ENCODE data around the gene FAM227A. TPM values are rescaled to one million over a fixed set of nuclear protein-coding genes. Genes with fewer than 3 reads are reported as not detected.

The FAM227A gene
- total RNA-seq, 6 experiments from 2014 or later = 0.02 to 0.20 (median 0.16) TPM; not detected in 2

DNA sequence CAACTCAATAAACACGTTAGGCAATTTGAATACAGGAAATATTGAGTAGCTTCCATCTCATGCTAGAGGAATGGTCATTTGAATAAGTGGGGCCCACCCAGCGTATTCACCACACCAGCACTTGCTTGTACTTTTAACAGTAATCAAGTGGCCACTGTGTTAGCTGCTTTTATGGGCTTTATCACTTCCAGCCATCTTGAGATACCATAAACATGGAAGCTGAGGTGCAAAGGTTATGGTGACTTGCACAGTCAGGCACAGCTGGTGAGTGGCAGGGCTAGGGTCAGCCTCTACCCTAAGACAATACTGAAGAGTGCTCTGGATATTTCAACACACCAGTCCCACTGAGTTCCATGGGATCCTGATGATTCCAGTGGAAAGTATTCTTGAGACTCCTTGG is 37.9 kb upstream of the FAM227A start:
- Histone ChIP-seq H3K4me3 (no peak overlapping the region), H3K36me3 (no peaks in the 10 kb centered on the region), H3K27ac (no peak overlapping the region), H3K4me1 (peaks cover 0 to 33% (median 6%) of the 10 kb centered on the region in 4 donors), H3K27me3 (no peaks in the 10 kb centered on the region), H3K9me3 (no peaks in the 10 kb centered on the region)
- TF ChIP-seq POLR2A (IDR thresholded peaks at IDR 0.05) = no peak
- DNase-seq = no peak
- WGBS (ENCODE audit: insufficient coverage, low coverage, low lambda C conversion rate, missing lambda C conversion rate) = 85% methylated on average over 2 of the region's 2 CpGs
- ATAC-seq = no peak
- intact Hi-C loops (cut with DNase I) = no loop called here

DNA sequence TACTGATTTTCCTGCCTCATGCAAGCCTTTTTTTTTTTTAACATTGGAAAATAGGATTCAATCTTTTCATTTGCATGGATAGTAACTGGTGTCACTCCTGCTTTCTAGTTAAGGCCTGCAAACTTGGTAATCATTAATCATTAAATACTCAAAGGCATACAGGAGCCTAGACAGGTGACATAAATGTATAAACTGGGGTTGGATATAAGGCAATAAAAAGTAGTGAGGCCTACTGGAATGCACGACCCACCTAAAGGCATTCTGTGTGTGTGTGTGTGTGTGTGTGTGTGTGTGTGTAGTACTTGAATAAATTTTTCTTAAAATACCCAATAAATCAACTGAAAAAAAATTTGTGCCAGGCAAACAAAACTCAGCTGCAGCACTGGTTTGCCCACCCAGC is 33.5 kb upstream of the FAM227A start:
- peaks cover 0 to 40% (median 5%) of the 10 kb centered on the region in 4 donors for H3K36me3 ChIP-seq
- WGBS (ENCODE audit: insufficient coverage, low coverage, low lambda C conversion rate, missing lambda C conversion rate) = 79% methylated on average over 1 of the region's 1 CpG
- no peak overlapping the region for H3K27ac ChIP-seq
- ATAC-seq = no peak
- H3K9me3 ChIP-seq = no peaks in the 10 kb centered on the region
- H3K27me3 ChIP-seq = no peaks in the 10 kb centered on the region
- no peaks in the 10 kb centered on the region for H3K4me1 ChIP-seq
- H3K4me3 ChIP-seq = no peak overlapping the region
- no peak for TF ChIP-seq POLR2A (IDR thresholded peaks at IDR 0.05)
- TF ChIP-seq, protein P1, sequence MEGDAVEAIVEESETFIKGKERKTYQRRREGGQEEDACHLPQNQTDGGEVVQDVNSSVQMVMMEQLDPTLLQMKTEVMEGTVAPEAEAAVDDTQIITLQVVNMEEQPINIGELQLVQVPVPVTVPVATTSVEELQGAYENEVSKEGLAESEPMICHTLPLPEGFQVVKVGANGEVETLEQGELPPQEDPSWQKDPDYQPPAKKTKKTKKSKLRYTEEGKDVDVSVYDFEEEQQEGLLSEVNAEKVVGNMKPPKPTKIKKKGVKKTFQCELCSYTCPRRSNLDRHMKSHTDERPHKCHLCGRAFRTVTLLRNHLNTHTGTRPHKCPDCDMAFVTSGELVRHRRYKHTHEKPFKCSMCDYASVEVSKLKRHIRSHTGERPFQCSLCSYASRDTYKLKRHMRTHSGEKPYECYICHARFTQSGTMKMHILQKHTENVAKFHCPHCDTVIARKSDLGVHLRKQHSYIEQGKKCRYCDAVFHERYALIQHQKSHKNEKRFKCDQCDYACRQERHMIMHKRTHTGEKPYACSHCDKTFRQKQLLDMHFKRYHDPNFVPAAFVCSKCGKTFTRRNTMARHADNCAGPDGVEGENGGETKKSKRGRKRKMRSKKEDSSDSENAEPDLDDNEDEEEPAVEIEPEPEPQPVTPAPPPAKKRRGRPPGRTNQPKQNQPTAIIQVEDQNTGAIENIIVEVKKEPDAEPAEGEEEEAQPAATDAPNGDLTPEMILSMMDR (IDR thresholded peaks at IDR 0.05) = no peak
- DNase-seq = no peak
- intact Hi-C loops (cut with DNase I) = no loop called here

DNA sequence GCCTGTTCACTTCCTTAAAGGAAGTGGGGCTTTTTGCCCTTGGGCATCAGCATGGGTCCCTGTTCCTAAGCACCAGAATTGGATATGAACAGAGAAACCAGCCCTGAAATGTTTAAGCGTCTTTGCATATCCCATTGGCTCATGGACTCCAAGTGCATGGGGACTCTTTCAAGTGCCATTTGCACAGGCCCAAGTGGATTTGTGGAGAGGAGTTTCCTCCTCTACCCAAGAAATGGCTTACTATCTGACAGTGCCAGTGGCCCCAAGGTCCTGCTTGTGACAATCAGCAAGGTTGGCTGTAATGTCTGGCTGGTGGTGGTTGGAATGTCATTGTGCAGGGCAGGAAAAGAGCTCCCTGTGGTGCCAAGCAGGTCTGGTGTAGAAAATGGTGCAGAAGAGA is 29.6 kb upstream of the FAM227A start:
- intact Hi-C loops (cut with DNase I) = no loop called here
- H3K4me1 ChIP-seq = peaks cover 0 to 6% (median 3%) of the 10 kb centered on the region in 4 donors
- no peak for ATAC-seq
- H3K4me3 ChIP-seq = no peak overlapping the region
- peaks cover 0 to 45% (median 8%) of the 10 kb centered on the region in 4 donors for H3K36me3 ChIP-seq
- no peak overlapping the region for H3K27ac ChIP-seq
- DNase-seq = no peak
- no peaks in the 10 kb centered on the region for H3K27me3 ChIP-seq
- WGBS (ENCODE audit: insufficient coverage, low coverage, low lambda C conversion rate, missing lambda C conversion rate) = 100% methylated on average over 1 of the region's 1 CpG
- H3K9me3 ChIP-seq = no peaks in the 10 kb centered on the region
- TF ChIP-seq POLR2A (IDR thresholded peaks at IDR 0.05) = no peak
- TF ChIP-seq, protein P1 (IDR thresholded peaks at IDR 0.05) = no peak

DNA sequence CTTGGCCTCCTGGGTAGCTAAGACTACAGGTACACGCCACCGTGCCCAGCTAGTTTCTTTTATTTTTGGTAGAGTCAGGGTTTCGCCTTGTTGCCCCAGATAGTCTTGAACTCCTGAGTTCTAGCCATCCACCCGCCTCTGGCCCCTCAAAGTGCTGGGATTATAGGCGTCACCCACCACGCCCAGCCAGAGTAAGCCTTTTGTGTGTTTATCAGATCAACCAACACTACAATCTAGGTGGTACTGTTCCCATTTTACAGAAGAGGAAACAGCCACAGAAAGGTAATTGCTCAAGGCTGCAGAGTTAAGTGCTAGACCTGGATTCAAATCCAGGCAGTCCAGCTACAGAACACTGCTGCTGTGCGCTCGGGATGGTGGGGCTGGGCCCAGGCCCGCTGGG is 28.7 kb upstream of the FAM227A start:
- H3K4me3 ChIP-seq = no peak overlapping the region
- no peaks in the 10 kb centered on the region for H3K9me3 ChIP-seq
- 87% methylated on average over 8 of the region's 9 CpGs for WGBS (ENCODE audit: insufficient coverage, low coverage, low lambda C conversion rate, missing lambda C conversion rate)
- no peak overlapping the region for H3K27ac ChIP-seq
- ATAC-seq (no peak), DNase-seq (peak in 1 of 3 donors; percentile 9)
- H3K4me1 ChIP-seq = peaks cover 0 to 6% (median 3%) of the 10 kb centered on the region in 4 donors
- no peaks in the 10 kb centered on the region for H3K27me3 ChIP-seq
- intact Hi-C loops (cut with DNase I) = no loop called here
- H3K36me3 ChIP-seq = peaks cover 0 to 45% (median 8%) of the 10 kb centered on the region in 4 donors
- TF ChIP-seq, protein P1 (IDR thresholded peaks at IDR 0.05) = no peak
- no peak for TF ChIP-seq POLR2A (IDR thresholded peaks at IDR 0.05)

DNA sequence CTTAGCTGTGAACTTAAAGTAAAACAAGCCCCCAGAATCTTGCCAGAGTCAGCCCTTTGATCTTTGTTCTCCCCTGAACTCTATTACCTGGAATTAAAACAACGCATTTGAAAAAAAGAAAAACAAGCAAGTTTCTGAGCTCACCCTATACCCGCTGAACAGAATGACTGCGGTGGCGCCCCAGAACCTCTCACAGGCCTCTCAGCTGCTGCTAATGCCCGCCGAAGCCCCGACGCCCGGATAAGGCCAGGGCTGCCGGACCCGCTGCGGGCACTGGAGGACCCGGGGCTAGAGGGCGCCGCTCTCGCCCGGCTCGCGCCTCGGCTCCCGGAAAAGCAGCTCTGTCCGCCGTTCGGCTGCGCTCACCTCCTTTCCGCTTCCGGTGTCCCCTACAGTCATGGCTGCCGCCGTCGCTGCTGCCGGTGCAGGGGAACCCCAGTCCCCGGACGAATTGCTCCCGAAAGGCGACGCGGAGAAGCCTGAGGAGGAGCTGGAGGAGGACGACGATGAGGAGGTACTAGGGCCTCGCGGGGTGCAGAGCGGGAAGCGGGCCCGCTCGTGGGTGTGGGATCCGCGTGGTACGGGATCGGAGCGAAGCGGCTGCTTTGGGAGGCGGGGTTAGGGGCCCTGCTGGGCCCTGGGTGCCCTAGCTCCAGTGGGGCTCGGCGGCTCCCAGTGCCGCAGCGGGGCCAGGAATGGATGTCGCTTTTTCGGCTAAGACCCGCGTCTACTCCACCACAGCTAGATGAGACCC is 25.6 kb upstream of the FAM227A start, which contains the start of gene TOMM22:
TOMM22 (plus strand) TSS at position 376 of the 754 bp plus-strand sequence; CDS start at position 398, 22 bp downstream.
- Histone ChIP-seq H3K27ac (peak within 1 kb of the TSS; percentile 54 to 65 (median 54)), H3K36me3 (peaks cover 0 to 23% (median 5%) of the 10 kb centered on the region in 4 donors), H3K9me3 (no peaks in the 10 kb centered on the region), H3K4me3 (peak within 1 kb of the TSS; percentile 95 to 100 (median 96)), H3K4me1 (peaks cover 0 to 6% (median 3%) of the 10 kb centered on the region in 4 donors), H3K27me3 (no peaks in the 10 kb centered on the region)
- under 1% methylated on average over 30 of the region's 60 CpGs for WGBS (ENCODE audit: insufficient coverage, low coverage, low lambda C conversion rate, missing lambda C conversion rate)
- ATAC-seq (peak; percentile 100), DNase-seq (peak; percentile 91 to 93 (median 92))
- intact Hi-C loops (cut with DNase I) = no loop called here
- TF ChIP-seq POLR2A (IDR thresholded peaks at IDR 0.05) = peak; percentile 76
- TF ChIP-seq, protein P1 (IDR thresholded peaks at IDR 0.05) = peak; percentile 40 to 86 (median 74)
